PFSK-1 (cell line): ENCODE measurements around the gene FYB1.

Source experiments
- FOXP2 ChIP-seq: optimal IDR thresholded peaks from 2 replicates; pipeline ENCODE3; 2011; ENCODE audit warnings: borderline replicate concordance, control low read depth, inconsistent platforms; ENCODE audit not compliant: insufficient read depth; ENCODE audit errors: extremely low read length, extremely low read depth
- POLR2AphosphoS5 ChIP-seq: IDR thresholded peaks from 2 replicates; pipeline ENCODE4 v1.6.1; 2012; ENCODE audit warnings: low read depth, mild to moderate bottlenecking, control low read depth, low read length, moderate library complexity
- SIN3A ChIP-seq: IDR thresholded peaks from 2 replicates; pipeline ENCODE4 v1.6.1; 2012; ENCODE audit warnings: mild to moderate bottlenecking, low read length, moderate library complexity, borderline replicate concordance; ENCODE audit not compliant: insufficient read depth
- TAF1 ChIP-seq: IDR thresholded peaks from 2 replicates; pipeline ENCODE4 v1.6.1; 2012; ENCODE audit warnings: low read length, control low read depth, borderline replicate concordance; ENCODE audit not compliant: insufficient read depth
- TF ChIP-seq, protein P1 (sequence below), 2 experiments: IDR thresholded peaks; 2 replicates each; pipeline versions ENCODE4 v1.6.1 to v1.8.0; 2011 to 2012; ENCODE audit warnings: low read depth in 2 of 2, low read length in 2 of 2, control low read depth in 1 of 2, inconsistent platforms in 1 of 2, mild to moderate bottlenecking in 1 of 2, moderate library complexity in 1 of 2; ENCODE audit not compliant: insufficient read depth in 1 of 2

Gene FYB1

DNA sequence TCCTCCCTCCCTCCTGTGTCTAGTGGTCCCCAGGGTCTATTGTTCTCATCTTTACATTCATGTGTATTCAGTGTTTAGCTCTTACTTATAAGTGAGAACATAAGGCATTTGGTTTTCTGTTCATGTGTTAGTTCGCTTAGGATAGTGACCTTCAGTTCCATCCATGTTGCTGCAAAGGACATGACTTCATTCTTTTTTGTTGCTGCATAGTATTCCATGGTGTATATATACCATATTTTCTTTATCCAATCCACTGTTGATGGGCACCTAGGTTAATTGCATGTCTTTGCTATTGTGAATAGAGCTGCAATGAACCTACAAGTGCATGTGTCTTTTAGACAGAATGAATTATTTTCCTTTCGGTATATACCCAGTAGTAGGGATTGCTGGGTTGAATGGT is 46.8 kb downstream of the FYB1 start:
- TF ChIP-seq POLR2AphosphoS5 (no peak), TAF1 (no peak), FOXP2 (no peak), SIN3A (no peak)
- TF ChIP-seq, protein P1, sequence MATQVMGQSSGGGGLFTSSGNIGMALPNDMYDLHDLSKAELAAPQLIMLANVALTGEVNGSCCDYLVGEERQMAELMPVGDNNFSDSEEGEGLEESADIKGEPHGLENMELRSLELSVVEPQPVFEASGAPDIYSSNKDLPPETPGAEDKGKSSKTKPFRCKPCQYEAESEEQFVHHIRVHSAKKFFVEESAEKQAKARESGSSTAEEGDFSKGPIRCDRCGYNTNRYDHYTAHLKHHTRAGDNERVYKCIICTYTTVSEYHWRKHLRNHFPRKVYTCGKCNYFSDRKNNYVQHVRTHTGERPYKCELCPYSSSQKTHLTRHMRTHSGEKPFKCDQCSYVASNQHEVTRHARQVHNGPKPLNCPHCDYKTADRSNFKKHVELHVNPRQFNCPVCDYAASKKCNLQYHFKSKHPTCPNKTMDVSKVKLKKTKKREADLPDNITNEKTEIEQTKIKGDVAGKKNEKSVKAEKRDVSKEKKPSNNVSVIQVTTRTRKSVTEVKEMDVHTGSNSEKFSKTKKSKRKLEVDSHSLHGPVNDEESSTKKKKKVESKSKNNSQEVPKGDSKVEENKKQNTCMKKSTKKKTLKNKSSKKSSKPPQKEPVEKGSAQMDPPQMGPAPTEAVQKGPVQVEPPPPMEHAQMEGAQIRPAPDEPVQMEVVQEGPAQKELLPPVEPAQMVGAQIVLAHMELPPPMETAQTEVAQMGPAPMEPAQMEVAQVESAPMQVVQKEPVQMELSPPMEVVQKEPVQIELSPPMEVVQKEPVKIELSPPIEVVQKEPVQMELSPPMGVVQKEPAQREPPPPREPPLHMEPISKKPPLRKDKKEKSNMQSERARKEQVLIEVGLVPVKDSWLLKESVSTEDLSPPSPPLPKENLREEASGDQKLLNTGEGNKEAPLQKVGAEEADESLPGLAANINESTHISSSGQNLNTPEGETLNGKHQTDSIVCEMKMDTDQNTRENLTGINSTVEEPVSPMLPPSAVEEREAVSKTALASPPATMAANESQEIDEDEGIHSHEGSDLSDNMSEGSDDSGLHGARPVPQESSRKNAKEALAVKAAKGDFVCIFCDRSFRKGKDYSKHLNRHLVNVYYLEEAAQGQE (IDR thresholded peaks at IDR 0.05; ENCODE audit: insufficient read depth in 1 of 2, low read depth in 2 of 2, low read length in 2 of 2): no peak

GRCh38 chr5:39171647-39172046 is 47.7 kb downstream of the FYB1 start:
- no peak for TF ChIP-seq SIN3A

GRCh38 chr5:39169081-39169480 is 50.3 kb downstream of the FYB1 start:
- TF ChIP-seq FOXP2 (no peak), POLR2AphosphoS5 (no peak), SIN3A (no peak), TAF1 (no peak)
- TF ChIP-seq, protein P1 (IDR thresholded peaks at IDR 0.05; ENCODE audit: insufficient read depth in 1 of 2, low read depth in 2 of 2, low read length in 2 of 2): no peak

GRCh38 chr5:39167972-39168342 is 51.4 kb downstream of the FYB1 start:
- no peak for TF ChIP-seq POLR2AphosphoS5
- TF ChIP-seq, protein P1 (IDR thresholded peaks at IDR 0.05; ENCODE audit: insufficient read depth in 1 of 2, low read depth in 2 of 2, low read length in 2 of 2): no peak
- no peak for TF ChIP-seq TAF1
- TF ChIP-seq SIN3A: no peak
- TF ChIP-seq FOXP2: no peak

- no peak for TF ChIP-seq POLR2AphosphoS5
Measured at GRCh38 chr5:39167141-39167971, 52.0 kb downstream of the FYB1 start.

GRCh38 chr5:39164529-39165402 is 54.6 kb downstream of the FYB1 start:
- TF ChIP-seq, protein P1 (IDR thresholded peaks at IDR 0.05; ENCODE audit: insufficient read depth in 1 of 2, low read depth in 2 of 2, low read length in 2 of 2): no peak
- TF ChIP-seq FOXP2 (no peak), SIN3A (no peak), TAF1 (no peak), POLR2AphosphoS5 (no peak)
